CD1c-positive myeloid dendritic cell (primary cell): ENCODE data around the gene TM9SF4.
"Not testable (repeated sequence)": the region's sequence is repeated elsewhere in the genome, so short reads cannot be mapped to it uniquely, and the experiment has no call there.

Experiments used
- DNase-seq: peaks from one replicate; pipeline ENCODE4 v3.0.0-alpha.2; 2016; ENCODE audit errors: extremely low spot score

The TM9SF4 gene

GRCh38 chr20:32189691-32190615 is 80.4 kb downstream of the TM9SF4 start:
- DNase-seq: peak; percentile 12

- DNase-seq: no peak
Observed at GRCh38 chr20:32190616-32191415, 81.3 kb downstream of the TM9SF4 start.

GRCh38 chr20:32191422-32191821 is 81.9 kb downstream of the TM9SF4 start:
- no peak for DNase-seq

- DNase-seq: peak; percentile 32
Observed at GRCh38 chr20:32191873-32192272, 82.4 kb downstream of the TM9SF4 start.

- no peak for DNase-seq
Observed at GRCh38 chr20:32192698-32193097, 83.2 kb downstream of the TM9SF4 start.

GRCh38 chr20:32193336-32193735 is 83.8 kb downstream of the TM9SF4 start:
- not testable (repeated sequence) for DNase-seq

- DNase-seq: no peak
Observed at GRCh38 chr20:32193996-32194395, 84.5 kb downstream of the TM9SF4 start.

- DNase-seq: no peak
Observed at GRCh38 chr20:32195581-32195980, 86.1 kb downstream of the TM9SF4 start.

- DNase-seq: not testable (repeated sequence)
Observed at GRCh38 chr20:32196613-32197012, 87.1 kb downstream of the TM9SF4 start.

- DNase-seq: not testable (repeated sequence)
Observed at GRCh38 chr20:32197136-32197535, 87.6 kb downstream of the TM9SF4 start.

- no peak for DNase-seq
Observed at GRCh38 chr20:32199006-32199405, 89.5 kb downstream of the TM9SF4 start.

- DNase-seq: no peak
Observed at GRCh38 chr20:32201296-32201976, 91.9 kb downstream of the TM9SF4 start.

- DNase-seq: no peak
Observed at GRCh38 chr20:32201977-32202363, 92.5 kb downstream of the TM9SF4 start.

- DNase-seq: no peak
Observed at GRCh38 chr20:32203356-32204204, 94.1 kb downstream of the TM9SF4 start.

- DNase-seq: peak; percentile 55
Observed at GRCh38 chr20:32204205-32205109, 94.9 kb downstream of the TM9SF4 start.

GRCh38 chr20:32205110-32205842 is 95.8 kb downstream of the TM9SF4 start:
- peak; percentile 71 for DNase-seq

GRCh38 chr20:32205843-32206759 is 96.6 kb downstream of the TM9SF4 start:
- DNase-seq: peak; percentile 3
